Activated CD4-positive, CD25-positive, alpha-beta regulatory T cell treated with anti-CD3 and anti-CD28 coated beads, Interleukin-2, amount 50 U/mL, for 72 hours (primary cell): ENCODE data around the gene PRMT7.

Source experiments
- DNase-seq: peaks from one replicate; pipeline ENCODE4 v3.0.0; 2021

The PRMT7 gene

DNA sequence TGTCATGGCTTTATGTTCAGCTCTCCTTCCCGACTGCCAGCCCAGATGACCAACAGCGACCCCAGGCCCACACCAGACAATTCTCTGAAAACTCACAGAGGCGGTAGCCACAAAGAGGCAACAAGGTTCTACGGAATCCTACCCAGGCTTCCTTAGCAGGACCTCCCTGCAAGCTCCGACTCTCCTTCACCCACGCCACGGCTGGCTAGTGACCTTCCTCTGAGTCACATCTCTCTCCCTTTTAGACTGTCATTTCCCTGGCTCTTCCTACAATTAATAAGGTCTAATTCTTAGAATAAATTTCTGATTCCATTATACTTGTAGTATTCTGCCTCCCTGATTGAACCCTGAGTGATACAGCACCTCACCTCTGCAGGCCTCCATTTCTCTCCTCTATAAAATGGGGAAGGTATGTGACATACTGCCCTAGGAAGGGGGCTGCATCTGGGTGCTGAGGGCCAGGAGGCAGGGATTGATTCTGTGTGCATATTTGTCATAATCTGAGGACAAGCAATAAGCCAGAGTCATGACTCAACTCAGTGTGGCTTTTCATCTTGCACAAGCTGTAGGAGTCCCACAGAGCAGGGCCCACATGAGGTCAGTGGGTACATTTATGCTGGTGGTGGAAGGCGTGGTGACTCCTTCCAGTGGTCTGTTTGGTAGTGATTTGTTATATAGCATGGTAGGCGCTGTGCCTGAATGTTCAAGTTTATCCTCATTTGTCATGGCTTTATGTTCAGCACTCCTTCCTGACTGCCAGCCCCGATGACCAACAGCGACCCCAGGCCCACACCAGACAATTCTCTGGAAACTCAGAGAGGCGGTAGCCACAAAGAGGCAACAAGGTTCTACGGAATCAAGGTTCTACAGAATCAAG lies 91.3 kb downstream of the PRMT7 start:
- no peak for DNase-seq

DNA sequence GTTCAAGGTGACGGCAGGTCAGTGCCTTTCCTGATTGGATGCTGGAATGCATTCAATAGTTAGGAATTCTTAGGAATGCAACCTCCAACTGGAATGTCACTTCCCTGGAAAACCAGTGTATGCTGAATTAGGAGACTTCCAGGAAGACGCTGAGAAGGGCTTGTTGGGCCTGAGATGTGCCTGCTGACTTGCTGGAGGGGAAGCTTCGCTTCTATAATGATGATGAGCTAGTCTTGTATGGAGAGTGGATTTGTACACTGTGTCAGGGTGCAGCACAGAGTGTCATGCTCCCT lies 91.9 kb downstream of the PRMT7 start:
- no peak for DNase-seq

DNA sequence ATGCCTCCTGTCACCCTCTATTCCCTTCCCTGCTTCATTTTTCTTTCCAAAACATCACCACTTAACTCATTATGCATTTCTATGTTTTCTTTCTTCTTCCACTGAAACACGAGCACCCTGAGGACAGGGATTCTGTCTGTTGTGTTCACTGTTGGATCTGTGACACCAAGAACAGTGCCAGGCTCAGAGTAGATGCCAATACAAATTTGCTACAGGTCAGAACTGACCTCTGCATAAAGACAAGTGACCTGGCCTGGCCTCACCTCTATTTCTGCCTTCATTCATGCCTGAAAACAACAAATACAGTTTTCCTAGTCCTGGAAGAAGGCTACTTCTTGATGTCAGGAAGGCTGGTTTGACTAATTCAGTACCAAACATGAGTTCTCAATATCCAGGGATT lies 92.4 kb downstream of the PRMT7 start:
- no peak for DNase-seq

DNA sequence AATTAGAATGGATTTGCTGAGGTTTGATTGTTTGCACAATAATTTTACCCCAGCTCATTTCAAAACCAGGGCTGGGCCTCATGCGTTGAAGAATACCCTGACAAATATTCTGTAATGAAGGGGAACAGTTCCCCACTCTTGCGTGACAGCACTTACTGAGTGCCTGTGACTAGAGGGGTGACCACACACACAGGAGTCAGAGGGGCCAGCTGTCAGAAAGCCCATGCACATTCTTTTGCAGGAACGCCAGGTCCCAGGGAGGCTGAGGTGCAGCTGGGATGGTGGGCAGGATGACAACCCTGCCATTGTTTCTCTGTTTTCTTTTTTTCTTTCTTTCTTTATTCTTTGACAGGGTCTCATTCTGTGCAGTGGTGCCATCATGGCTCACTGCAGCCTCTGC lies 92.9 kb downstream of the PRMT7 start:
- no peak for DNase-seq

DNA sequence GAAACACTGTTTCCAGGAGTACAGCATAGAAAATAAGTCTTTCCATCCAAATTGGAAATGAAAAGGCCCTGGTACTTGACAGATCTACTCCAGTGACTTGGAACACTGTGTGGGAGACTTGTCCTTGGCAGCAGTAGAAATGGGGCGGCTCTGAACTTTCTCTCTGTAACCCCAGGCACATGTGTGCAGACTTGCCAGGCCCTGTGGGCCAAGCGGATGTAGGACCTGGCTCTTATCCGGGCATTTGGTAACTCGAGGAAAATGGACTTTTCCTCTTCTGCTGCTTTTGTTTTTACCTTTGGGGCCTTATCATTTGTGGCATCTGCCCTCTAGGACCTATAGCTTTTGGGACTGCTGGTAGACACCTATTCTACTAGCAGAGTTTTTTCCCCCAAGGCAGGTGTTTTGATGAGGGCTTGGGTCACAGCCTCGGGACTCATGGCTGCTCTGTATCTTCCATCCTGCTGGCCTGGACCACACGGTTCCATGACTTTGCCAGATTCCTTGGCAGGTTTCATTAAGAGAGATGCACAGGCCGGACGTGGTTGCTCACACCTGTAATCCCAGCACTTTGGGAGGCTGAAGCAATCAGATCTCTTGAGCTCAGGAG lies 94.0 kb downstream of the PRMT7 start:
- no peak for DNase-seq

DNA sequence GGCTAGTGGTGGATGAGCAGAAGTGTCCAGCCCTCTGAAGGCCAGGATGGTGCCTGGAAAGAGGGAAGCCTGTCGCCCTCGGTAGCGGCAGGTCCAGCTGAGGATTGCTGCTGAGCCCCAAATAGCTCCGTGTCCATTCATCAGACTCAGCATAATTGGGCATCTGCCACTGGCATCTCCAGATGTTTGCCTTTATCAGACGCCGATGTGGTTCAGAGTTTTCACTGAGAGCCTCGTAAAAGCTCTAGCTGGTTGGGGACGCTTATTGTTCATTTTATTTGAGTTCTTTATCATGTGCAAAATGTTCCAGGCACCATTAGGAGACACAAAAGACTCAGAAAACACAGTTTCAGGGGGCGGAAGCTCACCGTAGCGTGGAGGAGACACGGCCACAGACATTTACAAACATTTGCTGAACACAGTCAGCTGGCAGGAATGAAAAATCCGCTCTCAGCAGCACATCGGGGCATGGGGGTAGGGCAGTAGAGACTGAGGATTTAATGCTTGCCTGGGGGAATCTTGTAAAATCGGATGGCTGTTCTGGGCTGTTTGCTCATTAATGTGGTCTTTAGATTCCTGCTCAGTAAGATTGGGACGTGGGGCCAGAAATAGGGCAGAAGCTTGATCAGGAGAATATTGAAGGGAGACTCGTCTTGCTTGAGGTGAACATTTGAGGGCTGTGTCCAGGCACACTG lies 95.8 kb downstream of the PRMT7 start:
- DNase-seq: no peak
